ENCODE measurements around the gene PLD4. TPM values are rescaled to one million over a fixed set of nuclear protein-coding genes. Genes with fewer than 3 reads are reported as not detected.

The PLD4 gene
- total RNA-seq, 1 donor from 2014 or later: 0.27 TPM

GRCh38 chr14:104977681-104978653 lies 53.3 kb downstream of the PLD4 start, which contains the start of gene AHNAK2:
TSS of gene AHNAK2 (minus strand) at chr14:104978374. CDS start at chr14:104978237, 137 bp downstream.
- DNase-seq (peak; percentile 89), ATAC-seq (peak; percentile 81)
- intact Hi-C loops (cut with micrococcal nuclease): loop anchor here (10.0 kb wide), 1 partner anchor 67 kb away; no protein-coding TSS in a partner anchor

- peak; percentile 28 for DNase-seq
- intact Hi-C loops (cut with micrococcal nuclease): loop anchor here (10.0 kb wide), 1 partner anchor 66 kb away; no protein-coding TSS in a partner anchor
- no peak for ATAC-seq
These were observed 54.3 kb downstream of the PLD4 start for GRCh38 chr14:104978746-104979691.

GRCh38 chr14:104979758-104980610 lies 55.3 kb downstream of the PLD4 start:
- DNase-seq: peak; percentile 85
- intact Hi-C loops (cut with micrococcal nuclease): loop anchor here (10.0 kb wide), 1 partner anchor 65 kb away; no protein-coding TSS in a partner anchor
- peak; percentile 66 for ATAC-seq

GRCh38 chr14:104980611-104981531 lies 56.2 kb downstream of the PLD4 start:
- no peak for DNase-seq
- ATAC-seq: no peak
- intact Hi-C loops (cut with micrococcal nuclease): no loop called here

GRCh38 chr14:104981699-104982541 lies 57.2 kb downstream of the PLD4 start:
- no peak for ATAC-seq
- no peak for DNase-seq
- intact Hi-C loops (cut with micrococcal nuclease): no loop called here

- ATAC-seq (no peak), DNase-seq (no peak)
- intact Hi-C loops (cut with micrococcal nuclease): no loop called here
These were observed 58.0 kb downstream of the PLD4 start for GRCh38 chr14:104982548-104983230.

Other genes starting within 250 kb of the PLD4 start
- 30.4 TPM for gene INF2, start 235.3 kb upstream of the PLD4 start, total RNA-seq
- gene ADSS1, start 200.7 kb upstream of the PLD4 start, total RNA-seq: 226 TPM
- gene SIVA1, start 171.7 kb upstream of the PLD4 start, total RNA-seq: 65.1 TPM
- 142 TPM for gene AKT1, start 129.1 kb upstream of the PLD4 start, total RNA-seq
- 5.3 TPM for gene ZBTB42, start 123.8 kb upstream of the PLD4 start, total RNA-seq
- 10.7 TPM for gene CEP170B, start 59.6 kb upstream of the PLD4 start, total RNA-seq
- 2.5 TPM for gene AHNAK2, start 53.5 kb downstream of the PLD4 start, total RNA-seq
- gene CLBA1, start 60.9 kb downstream of the PLD4 start, total RNA-seq: 1.5 TPM
- gene CDCA4, start 96.2 kb downstream of the PLD4 start, total RNA-seq: 1.9 TPM
- gene GPR132, start 140.6 kb downstream of the PLD4 start, total RNA-seq: 1.3 TPM
- 33.6 TPM for gene JAG2, start 243.9 kb downstream of the PLD4 start, total RNA-seq

Data from left ventricle myocardium superior (tissue), 1 donor.